ENCODE data around the gene PCGF5. TPM values are rescaled to one million over a fixed set of nuclear protein-coding genes. Genes with fewer than 3 reads are reported as not detected.
A peak's percentile ranks its signal among the peaks of the same experiment; 100 is the strongest.

PCGF5 gene
- total and polyA plus RNA-seq, 2 of the 8 experiments (the other 6 are each of a cell fraction or from before 2014, with no cell fraction given) = 5.8 to 8.4 TPM

- H3K27ac ChIP-seq (ENCODE audit: low read depth, low read length) = no peak overlapping the region
- H3K18ac ChIP-seq (ENCODE audit: extremely low read depth, low read length) = peak overlapping the region; percentile 6; the same call in 1 of the 2 replicates
- H3K4ac ChIP-seq (replicated peaks; ENCODE audit: insufficient read length, low read depth, low read length) = no peak overlapping the region
- CTCF ChIA-PET (ENCODE audit: partially characterized antibody) = interaction anchor here (0.6 to 4.3 kb wide), 67 partner anchors 9 to 615 kb away, joined by 3 to 47 read pairs (median 4); partner anchors contain the start of gene PPP1R3C
- H3K9me3 ChIP-seq (ENCODE audit: insufficient read depth in 2 of 2, low read depth in 1 of 2, low read length in 1 of 2) = no peaks in the 10 kb centered on the region
- H3K4me1 ChIP-seq (replicated peaks in 1 of 4; ENCODE audit: control insufficient read depth in 3 of 4, insufficient read depth in 4 of 4, low read length in 3 of 4) = peaks cover 0 to 3% (median under 1%) of the 10 kb centered on the region in 4 experiments; a peak in 1 of 7 replicates
- no peak overlapping the region for H2BK5ac ChIP-seq (ENCODE audit: low read depth, low read length)
- H2BK15ac ChIP-seq (ENCODE audit: low read length) = no peak overlapping the region
- H4K20me1 ChIP-seq (replicated peaks in 1 of 2; ENCODE audit: control insufficient read depth in 1 of 2, insufficient read depth in 2 of 2, low read length in 2 of 2) = no peaks in the 10 kb centered on the region
- no peaks in the 10 kb centered on the region for H3K79me2 ChIP-seq (ENCODE audit: control insufficient read depth in 1 of 2, insufficient read depth in 2 of 2, low read length in 2 of 2)
- H4K8ac ChIP-seq (ENCODE audit: extremely low read depth, insufficient read depth, low read length) = no peak overlapping the region; the same call in 1 of the 2 replicates
- H3K79me1 ChIP-seq (ENCODE audit: low read depth, low read length) = no peaks in the 10 kb centered on the region
- H3K36me3 ChIP-seq (ENCODE audit: control insufficient read depth in 2 of 4, insufficient read depth in 4 of 4, low read length in 3 of 4) = no peaks in the 10 kb centered on the region
- H2AK5ac ChIP-seq (ENCODE audit: low read depth, low read length) = no peak overlapping the region
- peak overlapping the region; percentile 52 for H2AFZ ChIP-seq (ENCODE audit: low read length)
- H2BK20ac ChIP-seq (ENCODE audit: low read length) = no peak overlapping the region
- no peak overlapping the region for H2BK120ac ChIP-seq (replicated peaks; ENCODE audit: low read depth, low read length)
- POLR2A ChIA-PET (ENCODE audit: partially characterized antibody) = interaction anchor here (1.0 to 1.3 kb wide), 4 partner anchors 10 to 397 kb away, joined by 3 to 6 read pairs (median 4); partner anchors contain the start of gene HECTD2
- H2BK12ac ChIP-seq (ENCODE audit: low read depth, low read length) = no peak overlapping the region
- H3K56ac ChIP-seq (replicated peaks; ENCODE audit: insufficient read length, low read depth, low read length) = no peak overlapping the region
- H3K4me3 ChIP-seq (ENCODE audit: extremely low read depth in 1 of 4, insufficient read depth in 2 of 4, low read depth in 3 of 4, low read length in 4 of 4) = peak overlapping the region; percentile 14 to 47 (median 26); a peak in 6 of 8 replicates
- H3K4me2 ChIP-seq (ENCODE audit: insufficient read depth in 1 of 2, low read depth in 2 of 2, low read length in 2 of 2) = peak overlapping the region; percentile 23 to 63
- H3K14ac ChIP-seq (ENCODE audit: insufficient read length) = no peak overlapping the region
- WGBS, 2 experiments (ENCODE audit: extremely low coverage in 1 of 2, insufficient coverage in 1 of 2, insufficient read length in 1 of 2, insufficient replicate concordance in 2 of 2, low coverage in 1 of 2, low lambda C conversion rate in 2 of 2, missing lambda C conversion rate in 1 of 2) = 10% methylated on average over 23 of the region's 23 CpGs; no CpG with 5 or more reads in 1 of the 2 experiments
- peak; percentile 78 to 93 for DNase-seq (ENCODE audit: low read depth in 1 of 2, low spot score in 2 of 2)
- no peak overlapping the region for H3K9ac ChIP-seq (replicated peaks in 1 of 4; ENCODE audit: extremely low read depth in 1 of 4, low read depth in 3 of 4, low read length in 3 of 4)
- no peak overlapping the region for H4K5ac ChIP-seq (ENCODE audit: insufficient read length, low read depth, low read length)
- no peak overlapping the region for H4K91ac ChIP-seq (replicated peaks; ENCODE audit: insufficient read length, low read length)
- H3K23me2 ChIP-seq (ENCODE audit: low read depth, low read length) = no peaks in the 10 kb centered on the region; the same call in 1 of the 2 replicates
- H3K23ac ChIP-seq (ENCODE audit: insufficient read length) = no peak overlapping the region
- H3K27me3 ChIP-seq (replicated peaks in 1 of 4; ENCODE audit: control insufficient read depth in 3 of 4, extremely low read depth in 1 of 4, insufficient read depth in 3 of 4, low read length in 3 of 4) = no peaks in the 10 kb centered on the region
- FAIRE-seq = peak; percentile 84
- TF ChIP-seq EP300 (IDR thresholded peaks at IDR 0.05; ENCODE audit: borderline replicate concordance in 1 of 2, low read depth in 2 of 2, low read length in 2 of 2) = no peak
- peak; percentile 97 for TF ChIP-seq RAD21 (IDR thresholded peaks at IDR 0.05 in 1 of 2, conservative IDR thresholded peaks at IDR 0.05 in 1 of 2; ENCODE audit: low read depth in 2 of 2, low read length in 2 of 2)
Observed at GRCh38 chr10:91298224-91298871, 77.9 kb downstream of the PCGF5 start.
